ENCODE data around the gene AMBP.

DNA sequence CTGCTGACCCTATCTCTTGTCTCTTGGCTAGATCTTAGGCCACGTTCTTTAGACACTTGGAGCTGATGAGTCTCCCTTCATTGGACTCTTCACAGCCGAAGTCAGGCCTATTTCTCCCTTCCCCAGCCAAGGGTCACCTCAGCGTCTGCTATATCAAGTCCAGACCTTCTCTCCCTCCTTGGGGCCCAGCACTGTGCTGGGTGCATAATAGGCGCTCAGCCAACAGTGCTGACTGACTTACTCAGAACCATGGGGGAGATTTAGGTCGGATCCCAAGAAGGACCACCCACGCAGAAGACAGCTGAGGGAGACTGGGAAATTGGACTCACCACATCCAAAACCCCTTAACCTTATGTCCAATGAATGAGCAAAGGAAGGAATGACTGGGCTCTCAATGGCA lies 5.6 kb upstream of the AMBP start:
- TF ChIP-seq EZH2 (IDR thresholded peaks at IDR 0.05; ENCODE audit: borderline replicate concordance, insufficient read depth, low read depth, low read length, poor library complexity, severe bottlenecking), result no peak
- TF ChIP-seq CTCF (IDR thresholded peaks at IDR 0.05), result no peak
